Activated T-cell treated with anti-CD3 and anti-CD28 coated beads for 1 hour (primary cell): ENCODE data around the gene C2CD4C.
"Not testable (repeated sequence)": the region's sequence is repeated elsewhere in the genome, so short reads cannot be mapped to it uniquely, and the experiment has no call there.

ENCODE experiments used
- DNase-seq: peaks from one replicate; pipeline ENCODE4 v3.0.0-alpha.2; 2020; ENCODE audit warnings: low read depth

C2CD4C gene

GRCh38 chr19:398719-399118 lies 10.2 kb downstream of the C2CD4C start:
- DNase-seq, result no peak

GRCh38 chr19:397941-398706 lies 10.8 kb downstream of the C2CD4C start:
- DNase-seq, result no peak

GRCh38 chr19:397321-397720 lies 11.6 kb downstream of the C2CD4C start:
- DNase-seq, result no peak

GRCh38 chr19:395467-395866 lies 13.5 kb downstream of the C2CD4C start:
- no peak for DNase-seq

GRCh38 chr19:394857-395256 lies 14.1 kb downstream of the C2CD4C start:
- DNase-seq, result not testable (repeated sequence)

GRCh38 chr19:393560-393959 lies 15.4 kb downstream of the C2CD4C start:
- DNase-seq, result not testable (repeated sequence)

GRCh38 chr19:392375-392970 lies 16.5 kb downstream of the C2CD4C start:
- DNase-seq, result no peak

- no peak for DNase-seq
Observed at GRCh38 chr19:391726-392374, 17.1 kb downstream of the C2CD4C start.

- no peak for DNase-seq
Observed at GRCh38 chr19:391207-391557, 17.8 kb downstream of the C2CD4C start.

- DNase-seq, result no peak
Observed at GRCh38 chr19:390386-391206, 18.4 kb downstream of the C2CD4C start.

- no peak for DNase-seq
Observed at GRCh38 chr19:389935-390289, 19.0 kb downstream of the C2CD4C start.

- DNase-seq, result no peak
Observed at GRCh38 chr19:389255-389934, 19.6 kb downstream of the C2CD4C start.

- DNase-seq, result no peak
Observed at GRCh38 chr19:388691-389090, 20.3 kb downstream of the C2CD4C start.

- no peak for DNase-seq
Observed at GRCh38 chr19:387777-388176, 21.2 kb downstream of the C2CD4C start.

GRCh38 chr19:386632-387301 lies 22.2 kb downstream of the C2CD4C start:
- not testable (repeated sequence) for DNase-seq

- not testable (repeated sequence) for DNase-seq
Observed at GRCh38 chr19:386189-386588, 22.8 kb downstream of the C2CD4C start.

GRCh38 chr19:384799-385169 lies 24.2 kb downstream of the C2CD4C start:
- no peak for DNase-seq

- DNase-seq, result no peak
Observed at GRCh38 chr19:383922-384798, 24.8 kb downstream of the C2CD4C start.

GRCh38 chr19:383040-383439 lies 25.9 kb downstream of the C2CD4C start:
- DNase-seq, result no peak

- DNase-seq, result not testable (repeated sequence)
Observed at GRCh38 chr19:382578-382977, 26.4 kb downstream of the C2CD4C start.
